Measurements from ENCODE around the gene CCDC116. TPM values are rescaled to one million over a fixed set of nuclear protein-coding genes. Genes with fewer than 3 reads are reported as not detected.

The CCDC116 gene
- total and polyA plus RNA-seq, 4 donors: 0.37 to 0.74 (median 0.72) TPM

GRCh38 chr22:21665047-21665851 lies 32.7 kb downstream of the CCDC116 start:
- Histone ChIP-seq H3K36me3 (ENCODE audit: control insufficient read depth in 4 of 4, insufficient read depth in 4 of 4, low read length in 4 of 4) (peaks cover 0 to 2% (median under 1%) of the 10 kb centered on the region in 4 donors), H3K4me1 (ENCODE audit: control insufficient read depth in 5 of 5, insufficient read depth in 5 of 5, low read length in 5 of 5) (peaks cover 0 to 10% (median 3%) of the 10 kb centered on the region in 5 donors), H3K4me3 (peak overlapping the region; percentile 72), H3K9me3 (ENCODE audit: control insufficient read depth in 4 of 4, insufficient read depth in 3 of 4, low read length in 3 of 4) (no peaks in the 10 kb centered on the region), H3K9ac (ENCODE audit: insufficient read depth in 1 of 2, low read length in 2 of 2) (no peak overlapping the region), H3K27ac (ENCODE audit: low read depth in 1 of 2, low read length in 1 of 2) (peak overlapping the region; percentile 93 to 95), H3K27me3 (ENCODE audit: control insufficient read depth in 3 of 3, insufficient read depth in 3 of 3, low read length in 2 of 3) (no peaks in the 10 kb centered on the region)
- no peak for TF ChIP-seq CTCF (IDR thresholded peaks at IDR 0.05; ENCODE audit: control extremely low read depth, extremely low read depth)
- ATAC-seq (ENCODE audit: insufficient read depth, low FRiP score) (no peak), DNase-seq (no peak)
- 70 to 77% methylated on average over 26 of the region's 26 CpGs for WGBS, 2 donors

GRCh38 chr22:21666786-21667185 lies 34.2 kb downstream of the CCDC116 start:
- Histone ChIP-seq H3K9me3 (ENCODE audit: control insufficient read depth in 4 of 4, insufficient read depth in 3 of 4, low read length in 3 of 4) (no peaks in the 10 kb centered on the region), H3K36me3 (ENCODE audit: control insufficient read depth in 4 of 4, insufficient read depth in 4 of 4, low read length in 4 of 4) (peaks cover 2 to 9% (median 4%) of the 10 kb centered on the region in 4 donors), H3K27ac (ENCODE audit: low read depth in 1 of 2, low read length in 1 of 2) (peak overlapping the region in 1 of 2 donors; percentile 95), H3K4me1 (ENCODE audit: control insufficient read depth in 5 of 5, insufficient read depth in 5 of 5, low read length in 5 of 5) (peaks cover 0 to 10% (median 3%) of the 10 kb centered on the region in 5 donors), H3K9ac (ENCODE audit: insufficient read depth in 1 of 2, low read length in 2 of 2) (peak overlapping the region in 1 of 2 donors; percentile 63), H3K27me3 (ENCODE audit: control insufficient read depth in 3 of 3, insufficient read depth in 3 of 3, low read length in 2 of 3) (no peaks in the 10 kb centered on the region), H3K4me3 (no peak overlapping the region)
- WGBS, 2 donors: 41 to 45% methylated on average over 15 to 16 of the region's 16 CpGs
- TF ChIP-seq CTCF (IDR thresholded peaks at IDR 0.05; ENCODE audit: control extremely low read depth, extremely low read depth): no peak
- DNase-seq: no peak
- no peak for ATAC-seq (ENCODE audit: insufficient read depth, low FRiP score)

GRCh38 chr22:21669026-21669425 lies 36.5 kb downstream of the CCDC116 start:
- no peak for ATAC-seq (ENCODE audit: insufficient read depth, low FRiP score)
- Histone ChIP-seq H3K4me1 (ENCODE audit: control insufficient read depth in 5 of 5, insufficient read depth in 5 of 5, low read length in 5 of 5) (peaks cover 0 to 10% (median 3%) of the 10 kb centered on the region in 5 donors), H3K9ac (ENCODE audit: insufficient read depth in 1 of 2, low read length in 2 of 2) (no peak overlapping the region), H3K27me3 (ENCODE audit: control insufficient read depth in 3 of 3, insufficient read depth in 3 of 3, low read length in 2 of 3) (no peaks in the 10 kb centered on the region), H3K27ac (ENCODE audit: low read depth in 1 of 2, low read length in 1 of 2) (no peak overlapping the region), H3K9me3 (ENCODE audit: control insufficient read depth in 4 of 4, insufficient read depth in 3 of 4, low read length in 3 of 4) (no peaks in the 10 kb centered on the region), H3K36me3 (ENCODE audit: control insufficient read depth in 4 of 4, insufficient read depth in 4 of 4, low read length in 4 of 4) (peaks cover 2 to 28% (median 8%) of the 10 kb centered on the region in 4 donors), H3K4me3 (no peak overlapping the region)
- WGBS, 2 donors: 79 to 82% methylated on average over 8 to 9 of the region's 9 CpGs
- TF ChIP-seq CTCF (IDR thresholded peaks at IDR 0.05; ENCODE audit: control extremely low read depth, extremely low read depth): no peak
- no peak for DNase-seq
